ENCODE results near the gene UFSP1.

The UFSP1 gene

DNA sequence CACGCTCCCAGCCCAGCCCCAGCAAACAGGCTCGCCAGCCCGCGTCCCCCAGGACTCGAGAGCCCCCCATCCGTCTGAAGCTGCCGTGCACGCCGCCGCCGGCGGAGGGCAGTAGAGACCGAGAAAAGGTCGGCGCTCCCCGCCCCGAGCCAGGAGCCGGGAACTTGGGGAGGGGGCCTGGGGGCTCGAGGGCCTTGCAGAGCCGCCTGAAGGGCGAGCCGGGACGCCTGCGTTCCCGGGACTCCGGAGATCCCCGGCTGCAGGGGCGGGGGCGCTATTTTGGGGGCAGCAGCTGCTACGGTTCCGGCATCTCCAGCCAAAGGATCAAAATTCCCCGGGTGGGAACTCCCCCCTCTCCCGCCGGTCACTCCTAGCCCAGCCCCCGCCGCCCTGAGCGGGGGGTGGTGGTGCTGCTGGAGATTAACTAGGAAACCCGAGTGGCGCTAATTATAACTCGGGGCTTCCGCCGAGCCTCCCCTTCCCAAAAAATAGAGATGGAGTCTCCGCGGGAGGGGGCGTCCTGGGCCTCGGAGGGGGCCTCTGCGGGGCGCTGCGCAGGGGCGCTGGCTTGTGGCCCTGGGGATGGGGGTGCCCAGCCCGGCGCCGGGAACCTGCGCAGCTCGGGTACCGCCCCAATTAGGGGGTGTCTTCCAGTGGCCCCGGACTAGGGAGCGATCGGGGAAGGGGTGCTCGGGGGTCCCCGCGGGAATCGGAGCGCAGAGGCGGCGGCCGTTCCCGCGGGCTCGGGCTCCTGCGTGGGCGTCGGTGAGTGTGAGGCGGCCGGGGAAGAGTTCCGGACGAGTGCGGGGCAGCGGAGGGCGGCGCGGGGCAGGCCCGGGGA lies 5.6 kb upstream of the UFSP1 start:
- no peak for DNase-seq

DNA sequence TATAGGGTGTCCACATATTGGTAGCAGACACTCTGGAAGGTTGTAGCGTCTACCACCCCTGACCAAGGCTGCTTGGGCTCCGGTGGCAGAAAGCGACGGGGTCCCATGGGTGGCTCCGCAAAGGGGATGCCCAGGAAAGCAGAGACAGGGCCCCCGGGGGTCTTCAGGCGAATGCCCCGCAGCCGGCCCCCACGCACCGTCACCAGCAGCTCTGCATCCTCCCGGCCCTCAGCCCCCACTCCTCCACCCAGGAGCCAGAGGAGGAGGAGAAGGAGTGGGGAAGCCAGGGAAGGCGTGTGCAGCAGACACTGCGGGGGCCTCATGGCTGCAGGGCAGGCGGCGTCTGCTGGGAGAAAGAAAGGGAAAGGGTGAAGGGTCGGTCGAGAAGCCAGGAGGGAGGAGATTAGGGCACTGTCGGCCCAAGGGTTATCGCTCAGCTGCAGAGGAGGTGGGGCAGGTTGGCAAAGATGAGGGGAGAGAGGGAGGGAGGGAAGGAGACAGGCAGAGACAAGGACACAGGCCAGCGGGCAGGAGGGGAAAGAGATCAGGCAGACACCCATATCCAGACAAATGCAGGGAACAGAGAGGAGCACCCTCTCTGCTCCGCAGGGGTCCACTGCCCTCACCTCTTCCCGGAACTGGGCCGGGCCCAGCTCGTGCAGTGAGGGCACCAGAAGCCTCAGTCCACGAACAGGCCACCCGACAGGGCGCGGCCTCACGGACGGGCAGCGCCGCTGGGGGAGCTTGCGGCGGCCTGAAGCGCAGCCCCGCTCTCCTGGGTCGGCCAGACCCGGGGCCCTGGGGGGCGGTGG lies 4.6 kb upstream of the UFSP1 start:
- no peak for DNase-seq

DNA sequence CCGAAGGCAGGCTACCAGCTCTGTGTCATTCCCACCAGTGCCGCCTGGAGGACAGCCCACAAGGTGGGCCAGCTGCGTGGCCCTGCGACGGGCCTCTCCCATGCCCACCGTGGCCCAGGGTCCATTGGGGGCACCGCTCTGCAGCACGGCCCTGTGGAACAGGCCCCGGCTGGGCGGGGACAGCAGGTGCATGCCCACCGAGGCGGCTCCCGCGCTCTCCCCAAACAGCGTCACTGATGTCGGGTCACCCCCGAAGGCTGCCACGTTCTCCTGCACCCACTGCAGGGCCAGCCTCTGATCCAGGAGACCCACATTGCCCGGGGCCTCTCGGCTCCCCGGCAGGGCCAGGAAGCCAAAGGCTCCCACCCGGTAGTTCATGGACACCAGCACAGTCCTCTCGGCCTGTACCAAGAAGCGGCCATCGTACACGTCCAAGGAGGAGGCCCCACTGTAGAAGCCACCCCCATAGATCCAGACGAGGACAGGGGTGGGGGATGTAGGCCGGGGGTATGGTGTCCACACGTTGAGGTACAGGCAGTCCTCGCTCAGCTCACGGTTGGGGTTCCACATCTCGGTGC lies 3.9 kb upstream of the UFSP1 start:
- DNase-seq: no peak

DNA sequence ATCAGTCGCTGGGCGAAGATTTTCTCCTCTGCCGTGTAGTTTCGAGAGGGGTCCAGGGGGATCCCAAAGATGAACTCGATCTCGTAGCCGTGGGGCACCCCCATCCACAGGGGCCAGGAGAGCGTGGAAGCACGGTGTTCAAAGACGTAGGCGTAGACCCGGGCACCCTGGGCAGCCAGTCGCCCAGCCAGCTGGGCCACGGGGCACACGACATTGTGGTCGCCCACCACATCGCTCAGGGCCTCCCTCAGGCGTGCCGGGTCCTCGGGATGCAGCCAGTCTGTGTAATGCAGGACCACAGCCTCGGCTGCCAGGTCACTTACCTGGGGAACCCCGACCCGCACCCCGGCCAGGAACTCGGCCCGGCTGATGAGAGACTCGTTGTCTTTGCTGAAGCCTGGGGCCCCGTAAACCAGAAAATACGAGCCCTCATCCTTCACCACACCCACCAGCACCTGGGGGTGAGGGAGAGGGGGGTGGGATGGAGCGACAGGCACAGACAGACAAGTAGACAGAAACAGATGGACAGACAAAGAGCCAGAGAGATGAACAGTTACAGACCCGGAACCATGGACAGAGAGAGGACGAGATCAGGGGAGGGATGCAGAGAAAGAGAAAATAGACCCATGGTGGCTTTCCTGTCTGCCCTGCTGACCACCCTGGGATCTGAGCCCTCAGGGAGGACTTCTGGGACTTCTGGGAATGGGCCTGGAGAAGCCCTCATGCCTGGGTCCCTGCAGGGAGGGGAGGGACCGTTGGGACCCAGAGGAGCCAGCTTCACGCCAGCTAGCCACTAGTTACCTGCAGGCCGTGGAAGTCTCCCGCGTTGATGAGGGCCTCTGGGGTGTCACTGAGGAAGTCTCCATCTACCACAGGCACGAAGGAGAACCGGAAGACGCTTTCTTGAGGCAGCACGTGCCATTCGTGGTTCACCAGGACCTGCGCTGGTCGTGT lies 3.1 kb upstream of the UFSP1 start:
- DNase-seq: no peak

DNA sequence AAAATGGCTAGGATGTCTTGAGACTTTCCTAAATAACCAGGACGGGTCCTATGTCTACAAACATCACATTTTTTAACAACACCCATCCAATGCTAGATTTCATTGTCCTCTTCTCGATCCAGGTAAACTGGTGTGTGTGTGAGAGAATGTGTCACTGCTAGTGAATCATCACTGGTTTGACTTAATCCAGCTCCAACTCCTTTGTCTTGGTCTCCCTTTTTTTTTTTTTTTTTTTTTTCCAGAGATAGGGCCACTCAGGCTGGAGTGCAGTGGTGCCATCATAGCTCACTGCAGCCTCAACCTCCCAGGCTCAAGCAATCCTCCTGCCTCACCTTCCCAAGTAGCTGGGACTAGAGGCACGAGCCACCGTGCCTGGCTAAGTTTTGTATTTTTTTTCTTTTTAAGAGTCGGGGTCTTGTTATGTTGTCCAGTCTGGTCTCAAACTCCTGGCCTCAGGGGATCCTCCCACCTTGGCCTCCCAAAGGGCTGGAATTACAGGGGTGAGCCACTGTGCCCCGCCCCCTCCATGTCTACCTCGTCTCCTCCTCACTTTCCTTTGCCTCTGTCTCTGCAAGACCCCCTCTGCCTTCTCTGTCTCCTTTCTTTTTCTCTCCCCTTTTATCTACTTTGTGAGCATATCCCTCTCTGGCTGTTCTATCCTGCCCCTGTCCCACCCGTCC lies 2.2 kb upstream of the UFSP1 start:
- DNase-seq: no peak

DNA sequence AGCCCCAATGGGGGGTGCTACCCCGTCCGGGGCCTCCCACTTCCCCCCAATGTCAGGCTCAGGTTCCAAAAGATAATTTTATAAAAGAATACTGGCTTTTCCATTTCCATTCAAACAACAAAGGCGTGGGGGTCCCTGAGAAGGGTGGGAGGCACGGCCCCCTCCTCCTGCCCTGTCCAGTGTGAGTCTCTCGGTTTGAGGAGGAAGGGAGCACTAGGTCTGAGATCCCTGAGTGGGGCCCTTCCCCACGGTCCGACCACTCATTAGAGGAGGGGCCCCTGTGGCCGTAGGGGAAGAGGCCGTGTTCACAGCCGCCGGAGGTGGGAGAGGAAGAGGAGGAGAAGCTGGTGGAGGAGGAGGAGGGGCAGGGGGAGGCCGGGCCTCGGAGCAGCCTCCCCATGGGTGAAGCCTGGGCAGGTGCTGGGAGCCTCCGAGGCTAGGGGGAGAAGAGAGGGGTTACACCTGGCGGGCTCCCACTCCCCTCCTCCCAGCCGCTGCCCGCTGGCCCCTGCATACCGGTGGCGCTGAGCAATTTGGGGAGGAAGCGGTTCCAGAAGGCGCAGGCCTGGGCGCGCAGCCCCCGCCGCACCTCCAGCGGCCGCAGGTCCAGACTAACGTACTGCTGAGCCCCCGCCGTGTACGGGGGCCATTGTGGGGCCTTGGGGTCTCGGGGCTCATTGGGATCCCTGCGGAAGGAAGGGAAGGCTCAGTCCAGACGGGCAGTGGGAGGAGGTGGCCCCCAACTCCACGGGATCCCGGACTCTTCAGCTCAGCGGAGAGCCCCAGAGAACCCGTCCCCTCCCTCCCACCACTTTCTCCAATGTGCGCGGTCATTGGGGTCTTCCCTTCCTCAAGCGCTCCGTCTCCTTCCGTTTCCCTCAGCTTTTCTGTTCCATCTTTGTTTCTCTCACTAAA lies 1.4 kb upstream of the UFSP1 start:
- no peak for DNase-seq

DNA sequence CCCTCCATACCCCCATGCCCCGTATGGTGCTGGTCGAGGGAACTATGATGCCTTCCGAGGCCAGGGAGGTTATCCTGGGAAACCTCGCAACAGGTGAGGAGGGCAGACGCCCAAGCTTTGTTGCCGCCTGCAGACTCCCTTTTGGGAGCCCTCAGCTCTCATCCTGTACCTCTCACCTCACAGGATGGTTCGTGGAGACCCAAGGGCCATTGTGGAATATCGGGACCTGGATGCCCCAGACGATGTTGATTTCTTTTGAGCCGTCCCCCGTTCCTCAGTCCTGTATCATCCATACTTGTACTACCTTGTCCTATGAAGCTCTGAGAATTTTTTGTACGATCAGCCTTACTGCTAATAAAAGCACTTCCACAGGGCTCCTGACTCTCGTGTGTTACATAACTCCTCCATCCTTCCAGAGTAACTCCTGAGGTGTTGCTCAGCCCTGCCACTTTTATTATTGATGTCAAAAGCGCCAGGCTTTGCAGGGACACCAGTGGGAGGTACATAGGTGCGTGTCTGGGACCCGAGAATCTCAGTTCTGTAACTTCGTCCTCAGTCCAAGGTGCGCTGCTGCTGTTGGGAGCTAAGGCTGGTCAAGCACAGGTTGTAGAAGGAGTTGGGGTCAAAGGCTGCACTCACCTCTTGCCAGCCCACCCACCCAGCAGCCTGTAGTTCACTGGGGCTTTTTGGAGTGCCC lies 1.1 kb downstream of the UFSP1 start:
- DNase-seq: no peak

DNA sequence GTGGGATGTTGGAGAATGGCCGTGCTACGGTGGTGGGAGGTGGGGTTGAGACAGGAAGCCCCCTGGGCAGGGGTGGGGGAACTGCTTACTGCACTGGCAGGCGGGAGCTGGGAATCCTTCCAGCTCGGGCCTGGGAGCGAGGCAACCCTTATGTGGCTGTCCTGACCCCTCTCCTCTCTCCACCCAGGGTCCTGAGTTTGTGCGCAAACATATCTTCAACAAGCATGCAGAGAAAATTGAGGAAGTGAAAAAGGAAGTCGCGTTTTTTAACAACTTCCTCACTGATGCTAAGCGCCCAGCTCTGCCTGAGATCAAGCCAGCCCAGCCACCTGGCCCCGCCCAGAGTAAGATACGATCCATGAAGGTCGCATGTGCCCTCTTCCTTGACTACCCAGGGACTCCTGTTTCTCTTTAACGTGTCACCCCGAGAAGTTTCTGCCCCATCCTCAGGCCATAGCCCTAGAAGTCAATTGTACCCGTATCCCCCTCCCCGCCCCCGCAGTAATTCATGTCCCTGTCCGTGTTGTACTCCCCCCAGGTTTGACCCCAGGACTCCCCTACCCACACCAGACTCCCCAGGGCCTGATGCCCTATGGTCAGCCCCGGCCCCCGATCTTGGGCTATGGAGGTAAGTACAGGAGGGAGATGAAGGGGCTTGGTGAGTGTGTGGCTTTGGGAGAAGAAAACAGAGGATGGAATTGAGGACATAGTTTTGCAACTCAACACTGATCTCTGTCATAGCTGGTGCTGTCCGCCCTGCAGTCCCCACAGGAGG lies 1.8 kb downstream of the UFSP1 start:
- no peak for DNase-seq

DNA sequence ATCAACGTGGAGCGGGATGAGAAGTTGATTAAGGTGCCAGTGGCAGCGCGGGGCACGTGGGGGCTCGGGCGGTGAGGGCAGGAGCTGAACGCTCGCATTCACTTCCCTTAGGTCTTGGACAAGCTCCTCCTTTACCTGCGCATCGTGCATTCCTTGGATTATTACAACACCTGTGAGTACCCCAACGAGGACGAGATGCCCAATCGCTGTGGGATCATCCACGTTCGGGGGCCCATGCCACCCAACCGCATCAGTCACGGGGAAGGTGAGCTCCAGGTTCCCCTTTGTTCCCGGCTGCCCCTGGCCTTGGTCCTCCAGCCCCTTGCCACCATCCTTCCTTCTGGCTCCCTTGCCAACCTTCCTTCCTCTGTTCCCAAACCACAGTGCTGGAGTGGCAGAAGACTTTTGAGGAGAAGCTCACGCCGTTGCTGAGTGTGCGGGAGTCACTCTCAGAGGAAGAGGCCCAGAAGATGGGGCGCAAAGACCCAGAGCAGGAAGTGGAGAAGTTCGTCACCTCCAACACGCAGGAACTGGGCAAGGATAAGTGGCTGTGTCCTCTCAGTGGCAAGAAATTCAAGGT lies 2.5 kb downstream of the UFSP1 start:
- DNase-seq: no peak

DNA sequence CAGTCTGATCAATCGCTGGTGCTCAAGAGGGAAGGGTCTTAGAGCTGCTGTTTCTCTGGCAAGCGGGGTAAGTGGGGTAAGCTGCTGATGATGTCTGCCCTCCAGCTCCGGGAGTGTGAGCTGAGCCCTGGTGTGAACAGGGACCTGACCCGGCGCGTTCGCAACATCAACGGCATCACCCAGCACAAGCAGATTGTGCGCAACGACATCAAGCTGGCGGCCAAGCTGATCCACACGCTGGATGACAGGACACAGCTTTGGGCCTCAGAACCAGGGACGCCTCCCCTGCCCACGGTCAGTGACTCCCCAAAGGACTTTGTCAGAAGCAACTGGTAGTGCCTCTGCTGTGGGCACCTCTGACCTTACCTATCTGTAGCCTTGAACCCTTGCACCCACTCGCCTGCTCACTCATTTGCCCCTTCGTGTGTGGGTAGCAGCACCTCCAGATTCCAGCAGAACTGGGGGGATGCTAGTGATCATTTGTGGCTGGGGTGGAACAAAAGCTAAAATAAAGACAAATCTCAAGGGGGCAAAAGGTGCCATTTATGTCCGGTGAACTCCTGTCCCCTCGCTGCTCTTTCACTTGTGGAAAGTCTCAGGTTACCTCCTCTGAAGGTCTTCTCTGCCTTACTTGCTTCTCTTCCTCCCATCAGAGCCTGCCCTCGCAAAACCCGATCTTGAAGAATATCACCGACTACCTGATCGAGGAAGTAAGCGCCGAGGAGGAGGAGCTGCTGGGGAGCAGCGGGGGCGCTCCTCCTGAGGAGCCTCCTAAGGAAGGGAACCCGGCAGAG lies 3.2 kb downstream of the UFSP1 start:
- DNase-seq: no peak

DNA sequence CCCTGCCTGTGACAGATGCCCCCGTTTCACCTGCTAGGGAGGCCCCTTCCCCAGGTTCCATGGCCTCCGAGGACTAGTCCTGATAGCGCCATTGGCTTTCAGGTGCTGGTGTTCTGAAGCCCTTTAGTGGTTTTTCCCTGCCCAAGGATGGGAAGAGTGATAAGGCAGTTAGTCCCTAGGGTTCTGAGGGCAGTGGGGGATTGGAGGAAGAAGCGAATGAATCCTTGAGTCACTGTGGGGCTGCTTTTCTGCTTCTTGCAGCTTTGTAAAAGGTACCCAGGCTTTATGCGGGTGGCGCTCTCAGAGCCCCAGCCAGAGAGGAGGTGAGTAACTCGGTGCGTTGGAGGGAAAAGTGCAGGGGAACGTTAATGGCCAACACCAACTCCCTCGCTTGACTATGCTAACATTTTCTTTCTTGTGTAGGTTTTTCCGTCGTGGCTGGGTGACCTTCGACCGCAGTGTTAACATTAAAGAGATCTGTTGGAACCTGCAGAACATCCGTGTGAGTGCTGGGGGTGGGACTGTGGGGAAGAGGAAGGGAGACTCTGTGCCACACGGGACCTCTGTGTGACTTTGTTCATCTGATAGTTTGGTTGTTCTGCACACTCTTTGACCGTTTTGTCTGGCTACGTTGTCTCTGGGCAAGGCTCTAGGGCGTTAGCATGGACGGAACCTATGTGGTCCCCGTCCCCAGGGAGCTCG lies 3.9 kb downstream of the UFSP1 start:
- DNase-seq: no peak

DNA sequence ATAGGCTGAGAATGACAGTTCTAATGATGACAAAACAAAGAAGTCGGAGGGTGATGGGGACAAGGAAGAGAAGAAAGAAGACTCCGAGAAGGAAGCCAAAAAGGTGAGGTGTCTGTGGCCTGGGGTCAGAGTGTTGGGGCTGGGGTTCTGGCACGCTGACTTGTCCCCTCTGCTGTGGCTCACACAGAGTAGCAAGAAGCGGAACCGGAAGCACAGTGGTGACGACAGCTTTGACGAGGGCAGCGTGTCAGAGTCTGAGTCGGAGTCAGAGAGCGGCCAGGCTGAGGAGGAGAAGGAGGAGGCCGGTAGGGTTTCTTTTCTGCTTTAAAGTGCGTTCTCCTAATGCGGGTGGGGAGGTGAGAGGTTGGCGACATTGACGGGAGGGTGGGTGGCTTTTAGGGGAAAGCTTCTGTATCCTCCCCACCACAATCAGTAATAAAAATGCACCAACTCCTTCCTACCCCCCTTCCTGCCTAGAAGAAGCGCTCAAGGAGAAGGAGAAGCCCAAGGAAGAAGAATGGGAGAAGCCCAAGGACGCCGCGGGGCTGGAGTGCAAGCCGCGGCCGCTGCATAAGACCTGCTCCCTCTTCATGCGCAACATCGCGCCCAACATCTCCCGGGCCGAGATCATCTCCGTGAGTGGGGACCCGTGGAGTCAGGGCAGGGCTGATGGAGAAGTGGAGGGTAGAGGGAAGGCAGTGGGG lies 4.6 kb downstream of the UFSP1 start:
- no peak for DNase-seq

DNA sequence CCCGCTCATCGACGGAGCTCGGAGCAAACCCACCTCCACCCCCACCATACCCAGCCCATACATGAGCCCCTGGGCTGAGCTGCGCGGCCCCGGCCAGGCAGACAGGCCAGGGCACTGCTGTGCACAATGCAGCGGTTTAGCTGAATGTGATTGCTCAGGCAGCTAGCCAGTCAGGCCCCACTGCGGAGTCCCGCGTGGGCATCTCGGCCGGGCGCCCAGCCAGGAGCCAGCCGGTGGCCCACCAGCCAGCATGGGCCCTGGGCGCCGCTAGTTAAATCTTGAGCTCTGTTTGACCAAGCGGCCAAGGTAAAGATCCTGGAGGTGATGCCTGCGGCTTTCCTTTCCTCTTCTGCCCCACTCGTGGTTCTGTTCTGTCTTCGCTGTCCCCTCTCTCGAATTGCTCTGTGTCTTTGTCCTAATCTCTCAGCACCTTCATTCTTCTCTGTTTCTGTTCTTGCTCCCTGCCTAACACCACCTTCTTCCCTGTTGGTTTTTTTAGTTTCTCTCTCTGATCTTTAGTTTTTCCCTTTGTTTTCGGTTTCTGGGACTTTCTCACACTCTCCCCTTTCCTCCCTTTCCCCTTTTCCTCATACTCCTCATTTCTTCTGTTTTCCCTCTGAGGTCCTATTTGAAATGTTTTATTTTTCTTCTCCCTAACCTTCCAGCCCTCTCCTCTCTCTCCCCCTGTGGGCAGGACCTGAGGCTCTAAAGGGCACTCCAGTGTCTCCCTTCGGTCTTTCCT lies 6.6 kb downstream of the UFSP1 start:
- DNase-seq: no peak

DNA sequence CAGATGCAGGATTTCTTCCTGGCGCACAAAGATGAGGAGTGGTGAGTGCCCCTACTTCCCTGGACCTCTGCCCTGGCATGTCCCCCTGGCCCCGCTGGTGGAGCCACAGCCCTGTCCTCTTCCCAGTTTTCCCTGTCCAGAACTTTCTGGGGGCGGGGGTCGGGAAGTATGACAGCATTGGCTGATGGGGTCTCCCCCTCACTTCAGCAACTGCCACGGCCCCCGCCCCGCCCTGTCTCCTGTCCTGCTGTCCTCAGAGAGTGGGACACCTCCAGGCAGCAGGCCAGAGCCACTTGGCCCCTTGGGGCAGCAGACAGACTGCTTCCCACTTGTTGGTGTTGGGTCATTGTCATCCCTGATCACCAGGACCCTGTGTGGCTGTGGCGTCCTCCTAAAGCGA lies 7.3 kb downstream of the UFSP1 start:
- no peak for DNase-seq

DNA sequence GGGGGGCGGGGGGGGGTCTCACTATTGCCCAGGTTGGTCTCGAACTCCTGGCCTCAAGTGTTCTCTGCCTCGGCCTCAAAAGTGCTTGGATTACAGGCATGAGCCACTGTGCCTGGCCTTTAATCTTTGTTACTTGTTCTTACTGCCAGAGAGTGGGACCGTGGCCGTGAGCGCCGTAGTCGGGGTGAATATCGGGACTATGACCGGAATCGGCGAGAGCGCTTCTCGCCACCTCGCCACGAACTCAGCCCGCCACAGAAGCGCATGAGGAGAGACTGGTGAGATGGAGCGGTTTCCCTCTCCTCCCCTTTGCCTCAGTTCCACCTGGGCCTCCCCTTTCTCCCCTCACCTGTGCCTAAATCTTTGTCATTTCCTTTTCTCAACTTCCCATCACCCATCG lies 8.4 kb downstream of the UFSP1 start:
- no peak for DNase-seq

DNA sequence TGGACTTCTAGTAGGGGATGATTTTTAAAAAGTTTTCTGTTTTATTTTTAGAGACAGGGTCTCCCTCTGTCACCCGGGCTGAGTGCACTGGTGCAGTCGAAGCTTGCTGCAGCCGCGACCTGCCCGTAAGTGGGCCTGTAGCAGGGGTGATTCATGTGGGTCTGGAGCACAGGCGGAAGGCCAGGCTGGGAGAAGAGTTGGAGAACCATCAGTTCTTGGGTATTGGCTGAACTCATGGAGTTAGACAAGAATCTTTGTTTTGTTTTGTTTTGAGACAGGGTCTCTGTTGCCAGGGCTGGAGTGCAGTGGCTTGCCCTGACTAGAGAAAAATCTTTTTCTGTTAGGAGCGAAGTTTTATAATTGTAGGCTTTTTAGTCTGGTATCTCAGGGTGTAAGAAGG lies 8.9 kb downstream of the UFSP1 start:
- no peak for DNase-seq
